Mesodermal cell (in vitro differentiated cells): ENCODE results near the gene NOS3.

ENCODE experiments used
- H3K27ac ChIP-seq: 2 replicates; pipeline ENCODE4 v1.7.0; 2013; ENCODE audit warnings: mild to moderate bottlenecking, low read depth, low read length, moderate library complexity; ENCODE audit not compliant: severe bottlenecking
- H3K36me3 ChIP-seq: 2 replicates; pipeline ENCODE4 v1.7.1; 2013; ENCODE audit warnings: mild to moderate bottlenecking, low read length, moderate library complexity; ENCODE audit not compliant: control insufficient read depth, insufficient read depth
- H3K4me1 ChIP-seq: one replicate; pipeline ENCODE4 v1.7.1; 2013; ENCODE audit warnings: mild to moderate bottlenecking, low read length; ENCODE audit not compliant: insufficient read depth, control insufficient read depth, poor library complexity, severe bottlenecking
- H3K4me3 ChIP-seq: 2 replicates; pipeline ENCODE4 v1.7.0; 2013; ENCODE audit warnings: low read length, control low read depth, mild to moderate bottlenecking; ENCODE audit not compliant: insufficient read depth, poor library complexity, severe bottlenecking; ENCODE audit errors: extremely low read depth
- H3K9me3 ChIP-seq: 2 replicates; pipeline ENCODE4 v1.7.1; 2013; ENCODE audit warnings: mild to moderate bottlenecking, low read length, moderate library complexity; ENCODE audit not compliant: control insufficient read depth
- WGBS, 2 experiments: methylation state at CpG; one replicate each; pipeline ENCODE4 v1.1.5; 2013; ENCODE audit warnings: missing lambda C conversion rate in 2 of 2; ENCODE audit not compliant: insufficient coverage in 2 of 2; 5-methylcytosine and 5-hydroxymethylcytosine counted together

The NOS3 gene

GRCh38 chr7:150952331-150953050 lies 38.3 kb upstream of the NOS3 start:
- no peaks in the 10 kb centered on the region for H3K36me3 ChIP-seq
- no peak overlapping the region for H3K4me3 ChIP-seq
- H3K9me3 ChIP-seq = no peaks in the 10 kb centered on the region
- 94 to 95% methylated on average over 29 to 33 of the region's 33 CpGs for WGBS, 2 experiments
- peaks cover 29% of the 10 kb centered on the region for H3K4me1 ChIP-seq
- H3K27ac ChIP-seq = no peak overlapping the region

- H3K4me1 ChIP-seq = peaks cover 22% of the 10 kb centered on the region
- no peaks in the 10 kb centered on the region for H3K36me3 ChIP-seq
- 89 to 91% methylated on average over 13 to 16 of the region's 17 CpGs for WGBS, 2 experiments
- no peak overlapping the region for H3K27ac ChIP-seq
- no peaks in the 10 kb centered on the region for H3K9me3 ChIP-seq
- no peak overlapping the region for H3K4me3 ChIP-seq
Observed at GRCh38 chr7:150953061-150953997, 37.5 kb upstream of the NOS3 start.

DNA sequence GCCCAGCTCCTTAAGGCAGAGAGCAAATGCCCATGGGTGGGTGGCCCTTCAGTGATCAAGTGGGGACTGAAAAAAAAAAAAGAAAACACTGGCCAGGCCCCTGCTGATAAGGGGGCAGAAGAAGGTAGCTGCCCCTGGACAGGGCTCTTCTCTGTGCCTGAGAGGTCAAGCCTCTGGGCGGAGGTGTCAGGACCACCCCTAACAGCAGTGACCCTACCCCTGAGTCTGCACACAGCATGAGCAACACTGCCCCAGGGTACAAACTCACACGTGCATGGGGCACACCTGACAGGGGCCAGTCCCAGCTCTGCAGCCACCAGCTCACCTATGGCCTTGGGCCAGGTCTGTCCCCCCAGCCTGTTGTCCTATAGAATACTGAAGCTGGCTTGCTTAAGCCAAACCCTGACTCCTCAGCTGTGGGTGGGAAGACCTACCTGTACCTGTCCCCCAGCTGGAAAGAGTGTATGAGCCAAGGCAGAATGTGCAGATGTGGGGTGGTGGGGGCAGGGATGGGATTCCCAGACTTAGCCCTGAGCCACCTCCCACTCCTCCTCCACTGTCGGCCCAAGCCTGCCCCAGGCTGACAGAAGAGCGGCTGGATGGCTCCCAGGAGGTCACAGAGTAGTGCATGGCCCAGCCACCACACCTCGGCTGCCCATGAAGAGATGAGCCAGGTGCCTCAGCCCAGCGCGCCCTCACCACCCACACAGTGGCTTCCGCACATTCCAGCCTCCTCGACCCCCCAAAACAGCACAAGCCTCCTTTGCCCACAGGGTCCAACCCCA lies 36.4 kb upstream of the NOS3 start:
- no peak overlapping the region for H3K4me3 ChIP-seq
- no peaks in the 10 kb centered on the region for H3K9me3 ChIP-seq
- no peak overlapping the region for H3K27ac ChIP-seq
- peaks cover 12% of the 10 kb centered on the region for H3K4me1 ChIP-seq
- 88 to 92% methylated on average over 5 to 6 of the region's 9 CpGs for WGBS, 2 experiments
- no peaks in the 10 kb centered on the region for H3K36me3 ChIP-seq

DNA sequence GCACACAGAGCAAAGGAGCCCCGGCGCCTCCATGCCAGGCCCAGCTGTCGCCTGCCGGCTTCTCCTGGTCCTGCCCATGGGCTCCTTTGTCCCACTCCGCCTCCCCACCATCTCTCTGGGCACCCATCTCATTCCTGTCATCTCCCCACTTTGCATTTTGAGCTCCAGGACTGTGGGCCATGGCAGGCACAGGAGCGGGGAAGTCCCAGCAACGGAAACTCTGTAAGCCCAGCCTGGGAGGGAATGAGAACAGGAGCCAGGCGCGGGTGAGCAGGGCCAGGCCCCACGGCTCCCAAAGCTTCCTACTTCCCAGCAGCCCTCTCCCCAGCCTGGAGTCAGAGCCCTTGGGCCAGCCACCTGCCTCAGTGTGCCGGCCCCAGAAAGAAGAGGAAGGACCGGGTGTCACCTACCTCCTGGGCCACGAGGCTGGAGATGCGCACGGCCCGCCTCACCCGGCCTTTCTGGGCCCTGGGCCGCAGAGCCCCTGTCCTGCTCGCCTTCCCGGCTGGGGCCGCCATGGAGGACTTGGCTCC lies 35.8 kb upstream of the NOS3 start:
- Histone ChIP-seq H3K9me3 (no peaks in the 10 kb centered on the region), H3K27ac (no peak overlapping the region), H3K4me1 (peaks cover 5% of the 10 kb centered on the region), H3K4me3 (no peak overlapping the region), H3K36me3 (no peaks in the 10 kb centered on the region)
- 84 to 93% methylated on average over 18 to 19 of the region's 21 CpGs for WGBS, 2 experiments

- WGBS, 2 experiments = 45 to 62% methylated on average over 17 to 20 of the region's 38 CpGs
- H3K27ac ChIP-seq = no peak overlapping the region
Observed at GRCh38 chr7:150955519-150956394, 35.1 kb upstream of the NOS3 start.

DNA sequence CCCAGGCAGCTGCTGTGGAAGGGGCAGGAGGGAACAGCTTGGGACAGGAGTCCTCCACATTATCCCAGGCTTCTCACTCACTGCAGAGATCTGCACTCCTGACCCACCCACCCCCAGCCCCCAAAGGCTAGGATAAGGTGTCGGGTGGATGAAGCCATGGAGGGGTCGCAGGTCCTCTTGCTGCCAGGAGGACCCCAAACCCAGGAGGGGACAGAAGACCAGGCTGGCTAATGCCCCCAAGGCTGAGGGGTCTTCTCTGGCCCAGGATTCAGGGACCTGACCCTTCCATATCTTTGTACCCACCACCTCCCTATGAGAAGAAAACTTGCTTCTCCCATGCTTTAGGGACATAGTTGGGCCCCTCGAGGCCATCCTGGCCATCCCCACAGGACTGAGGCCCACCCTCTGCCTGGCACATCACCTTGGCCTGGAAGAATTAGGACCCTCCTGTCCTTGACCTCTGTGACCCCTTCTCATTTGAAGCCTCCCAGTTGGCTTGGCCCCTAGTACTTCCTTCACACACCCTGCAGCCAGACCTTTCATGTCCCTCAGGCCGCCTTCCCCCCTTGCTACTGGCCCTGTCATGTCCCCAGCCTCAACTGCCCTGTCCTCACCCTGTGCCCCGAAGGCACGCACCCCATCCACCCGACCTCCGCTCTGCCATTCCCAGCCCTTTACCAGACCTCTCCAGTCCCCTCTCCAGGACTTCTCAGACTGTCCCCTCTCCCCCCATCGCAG lies 34.3 kb upstream of the NOS3 start:
- no peaks in the 10 kb centered on the region for H3K36me3 ChIP-seq
- H3K4me1 ChIP-seq = peaks cover 3% of the 10 kb centered on the region
- 89 to 93% methylated on average over 7 to 8 of the region's 9 CpGs for WGBS, 2 experiments
- H3K4me3 ChIP-seq = no peak overlapping the region
- no peaks in the 10 kb centered on the region for H3K9me3 ChIP-seq
- H3K27ac ChIP-seq = no peak overlapping the region

More at GRCh38 chr7:150955519-150956394, 35.1 kb upstream of the NOS3 start:
- no peak overlapping the region for H3K4me3 ChIP-seq
- no peaks in the 10 kb centered on the region for H3K9me3 ChIP-seq
- H3K4me1 ChIP-seq = no peaks in the 10 kb centered on the region
- H3K36me3 ChIP-seq = no peaks in the 10 kb centered on the region

DNA sequence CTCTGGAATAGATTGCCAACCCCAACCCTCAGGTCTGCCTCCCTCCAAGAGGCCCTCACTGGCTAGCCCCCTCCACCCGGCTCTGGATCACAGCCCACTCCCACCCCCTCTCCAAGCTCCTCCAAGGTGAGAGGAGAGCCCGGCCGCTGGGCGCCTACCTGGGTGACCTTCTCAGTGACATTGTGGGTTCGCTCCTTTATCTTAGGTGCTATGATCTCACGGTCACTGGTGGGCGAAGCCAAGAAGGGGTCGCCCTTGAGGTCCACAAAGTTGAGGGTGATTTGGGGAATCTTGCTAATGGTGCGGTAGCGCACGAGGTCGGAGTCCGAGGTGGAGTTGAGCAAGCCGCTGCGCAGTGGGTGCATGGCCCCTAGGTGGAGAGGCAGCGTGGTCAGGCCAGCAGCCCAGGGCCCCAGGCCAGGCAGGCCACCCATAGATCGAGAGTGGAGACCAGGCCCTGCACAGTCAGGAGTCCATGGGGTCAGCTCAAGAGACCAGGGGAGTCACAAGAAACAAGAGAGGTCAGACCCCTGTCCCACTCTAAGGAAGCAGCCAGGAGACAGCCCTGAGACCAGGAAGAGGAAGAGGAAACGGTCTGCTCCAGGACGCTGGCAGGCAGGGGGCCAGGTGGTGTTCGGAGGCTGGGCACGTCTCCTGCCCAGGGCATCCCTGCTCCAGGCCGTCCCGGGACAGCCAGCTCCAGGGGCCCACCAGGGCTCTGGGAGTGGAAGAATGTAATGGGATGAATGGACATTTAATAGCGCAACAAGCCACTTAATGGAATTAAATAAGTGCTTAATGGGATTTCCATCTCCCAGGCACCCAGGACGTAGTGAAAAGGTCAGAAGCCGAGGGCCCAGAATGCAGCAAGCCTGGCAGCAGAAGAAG lies 33.4 kb upstream of the NOS3 start:
- Histone ChIP-seq H3K4me3 (no peak overlapping the region), H3K36me3 (no peaks in the 10 kb centered on the region), H3K4me1 (peaks cover 11% of the 10 kb centered on the region), H3K27ac (no peak overlapping the region), H3K9me3 (no peaks in the 10 kb centered on the region)
- WGBS, 2 experiments = 95 to 97% methylated on average over 20 to 22 of the region's 26 CpGs

DNA sequence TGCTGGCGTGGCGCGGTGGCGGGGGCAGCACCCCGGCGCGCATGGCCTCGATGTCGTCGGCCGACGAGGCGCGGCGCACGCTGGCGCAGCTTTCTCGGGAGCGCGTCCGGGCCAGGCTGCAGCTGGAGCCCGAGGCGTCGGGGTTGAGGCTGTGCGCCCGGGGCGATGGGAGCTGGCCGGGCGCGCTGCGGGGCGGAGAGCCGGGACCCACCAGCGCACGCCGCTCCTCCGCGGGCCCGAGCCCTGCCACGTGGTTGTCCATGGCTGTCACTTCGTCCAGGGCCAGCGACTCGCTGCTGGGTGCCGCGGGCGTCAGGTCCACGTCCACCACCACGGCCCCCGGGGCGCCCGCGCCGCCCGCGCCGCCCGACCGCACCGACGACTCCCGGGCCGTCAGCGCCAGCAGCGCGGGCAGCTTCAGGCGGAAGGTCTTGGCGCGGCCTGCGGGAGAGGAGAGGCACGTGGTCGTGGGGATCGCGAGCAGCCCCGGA lies 32.7 kb upstream of the NOS3 start:
- no peaks in the 10 kb centered on the region for H3K9me3 ChIP-seq
- H3K36me3 ChIP-seq = no peaks in the 10 kb centered on the region
- H3K27ac ChIP-seq = no peak overlapping the region
- peaks cover 19% of the 10 kb centered on the region for H3K4me1 ChIP-seq
- WGBS, 2 experiments = 96 to 97% methylated on average over 66 to 69 of the region's 74 CpGs
- no peak overlapping the region for H3K4me3 ChIP-seq
